A673 (cell line): ENCODE results near the gene HIBADH.

Source experiments
- CTCF ChIP-seq: fragments of 300-800, 200-600 bp; sonication (generic); conservative IDR thresholded peaks from 2 replicates; pipeline ENCODE4 v1.5.1; 2017; ENCODE audit warnings: low read depth, mild to moderate bottlenecking, antibody characterized with exemption, low read length, moderate library complexity, mixed read lengths
- EZH2 ChIP-seq: fragments of 200-600 bp; sonication (generic); IDR thresholded peaks from 2 replicates; pipeline ENCODE4 v1.6.1; 2017; ENCODE audit warnings: borderline replicate concordance, low read depth, mild to moderate bottlenecking, mixed read lengths, antibody characterized with exemption, low read length; ENCODE audit not compliant: poor library complexity, severe bottlenecking

GRCh38 chr7:27634671-27635493, 27.8 kb downstream of the HIBADH start:
- TF ChIP-seq CTCF (no peak), EZH2 (no peak)
